Measurements from ENCODE around the gene ALG14.

- TF ChIP-seq, protein P1, sequence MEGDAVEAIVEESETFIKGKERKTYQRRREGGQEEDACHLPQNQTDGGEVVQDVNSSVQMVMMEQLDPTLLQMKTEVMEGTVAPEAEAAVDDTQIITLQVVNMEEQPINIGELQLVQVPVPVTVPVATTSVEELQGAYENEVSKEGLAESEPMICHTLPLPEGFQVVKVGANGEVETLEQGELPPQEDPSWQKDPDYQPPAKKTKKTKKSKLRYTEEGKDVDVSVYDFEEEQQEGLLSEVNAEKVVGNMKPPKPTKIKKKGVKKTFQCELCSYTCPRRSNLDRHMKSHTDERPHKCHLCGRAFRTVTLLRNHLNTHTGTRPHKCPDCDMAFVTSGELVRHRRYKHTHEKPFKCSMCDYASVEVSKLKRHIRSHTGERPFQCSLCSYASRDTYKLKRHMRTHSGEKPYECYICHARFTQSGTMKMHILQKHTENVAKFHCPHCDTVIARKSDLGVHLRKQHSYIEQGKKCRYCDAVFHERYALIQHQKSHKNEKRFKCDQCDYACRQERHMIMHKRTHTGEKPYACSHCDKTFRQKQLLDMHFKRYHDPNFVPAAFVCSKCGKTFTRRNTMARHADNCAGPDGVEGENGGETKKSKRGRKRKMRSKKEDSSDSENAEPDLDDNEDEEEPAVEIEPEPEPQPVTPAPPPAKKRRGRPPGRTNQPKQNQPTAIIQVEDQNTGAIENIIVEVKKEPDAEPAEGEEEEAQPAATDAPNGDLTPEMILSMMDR (IDR thresholded peaks at IDR 0.05 in 2 of 3, conservative IDR thresholded peaks at IDR 0.05 in 1 of 3; ENCODE audit: control insufficient read depth in 2 of 3, extremely low read depth in 1 of 3, insufficient read depth in 1 of 3, low read depth in 3 of 3, low read length in 3 of 3): no peak
- TF ChIP-seq MAX (IDR thresholded peaks at IDR 0.05; ENCODE audit: low read depth, low read length) (no peak), SUZ12 (IDR thresholded peaks at IDR 0.05; ENCODE audit: unreplicated experiment) (no peak), BHLHE40 (IDR thresholded peaks at IDR 0.05; ENCODE audit: borderline replicate concordance in 1 of 2, low read depth in 2 of 2, low read length in 1 of 2) (no peak), ELK1 (IDR thresholded peaks at IDR 0.05; ENCODE audit: low read depth, low read length) (no peak), POLR2AphosphoS5 (IDR thresholded peaks at IDR 0.05; ENCODE audit: low read length) (no peak), REST (IDR thresholded peaks at IDR 0.05; ENCODE audit: low read depth, low read length) (no peak), RAD21 (IDR thresholded peaks at IDR 0.05; ENCODE audit: insufficient read depth, low read depth, low read length) (no peak), EZH2 (IDR thresholded peaks at IDR 0.05; ENCODE audit: borderline replicate concordance, control insufficient read depth, low read depth, low read length) (no peak), NFIC (IDR thresholded peaks at IDR 0.05; ENCODE audit: low read depth, low read length) (no peak), BCL3 (IDR thresholded peaks at IDR 0.05; ENCODE audit: borderline replicate concordance, insufficient read depth, low read depth, low read length, poor library complexity, severe bottlenecking) (no peak)
These were observed 33.3 kb downstream of the ALG14 start for GRCh38 chr1:95039360-95040031.
